Heart left ventricle (tissue), 13 donors: ENCODE data around the gene DNAJC6.

Source experiments
- CTCF ChIP-seq, 12 donors: fragments of 200-600 bp; sonication (generic) in 4 of 12; IDR thresholded peaks; one replicate each; pipeline versions ENCODE4 v1.5.0 to v1.8.0; 2018 to 2022; ENCODE audit warnings: antibody characterized with exemption in 12 of 12, mild to moderate bottlenecking in 5 of 12
- POLR2A ChIP-seq, 2 donors: fragments of 450-650 bp; IDR thresholded peaks; one replicate each; pipeline ENCODE4 v1.6.1; 2017; ENCODE audit warnings: antibody characterized with exemption in 2 of 2, mild to moderate bottlenecking in 2 of 2, moderate library complexity in 2 of 2
- donor health status: ischemic (EF 13 %, LVEDD 7.1; RV severe dilation, severe dysfunction).
- donor health status: DM: no; HTN: yes; CAD: no.
- donor health status: DM: no; HTN: no; CAD: no.
- donor health status: ischemic (EF 25% LVEDD 6.9; RV normal size, moderate dysfunction).
- donor health status: ischemic (EF 25% LVEDD 5.7; RV mildly dilated, moderate dysfunction).
- donor health status: ischemic (EF 35%, LVEDD 5.7; RV mildly dilated, moderate dysfunction).
- donor health status: nonischemic (EF 11% LVEDD 7.7; RV severe dilation, severe dysfunction).
- donor health status: DM: yes; HTN: yes; CAD: no.
- donor health status: PGD.
- donor health status: ischemic (EF 29% LVEDD 5.4; RV normal size, mild dysfunction).
- donor health status: nonischemic (EF 23%, LVEDD 6.1; RV moderate dilation, normal function).

DNA sequence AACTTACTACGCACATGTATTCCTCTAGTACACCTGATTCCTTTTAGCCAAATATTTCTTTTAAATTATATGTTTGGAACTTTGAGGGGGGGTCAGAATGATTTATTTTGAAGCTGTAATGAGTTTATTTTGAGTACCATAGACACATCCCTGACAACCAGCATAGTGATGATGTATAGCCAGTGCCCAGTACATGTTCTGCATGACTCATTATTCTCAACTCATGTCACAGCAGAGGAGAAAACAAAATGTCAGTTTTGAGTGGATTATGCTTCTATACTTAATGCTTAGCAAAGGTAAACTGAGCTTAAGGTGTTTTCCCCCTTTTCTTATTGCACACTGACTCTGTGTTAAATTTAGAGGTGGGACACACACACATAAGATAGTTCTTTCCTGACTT is 88.7 kb downstream of the DNAJC6 start:
- TF ChIP-seq POLR2A (IDR thresholded peaks at IDR 0.05) (no peak), CTCF (IDR thresholded peaks at IDR 0.05) (no peak)
